GM21526 (cell line): ENCODE results near the gene ACAD8.
"Not testable (repeated sequence)": the region's sequence is repeated elsewhere in the genome, so short reads cannot be mapped to it uniquely, and the experiment has no call there.

ENCODE experiments used
- ATAC-seq: cut with Tn5 transposase; IDR thresholded peaks from one replicate; pipeline ENCODE4 v1.9.1; 2021; ENCODE audit warnings: moderate library complexity; ENCODE audit not compliant: unreplicated experiment, low FRiP score

The ACAD8 gene

GRCh38 chr11:134264966-134265764, 11.8 kb downstream of the ACAD8 start:
- no peak for ATAC-seq

DNA sequence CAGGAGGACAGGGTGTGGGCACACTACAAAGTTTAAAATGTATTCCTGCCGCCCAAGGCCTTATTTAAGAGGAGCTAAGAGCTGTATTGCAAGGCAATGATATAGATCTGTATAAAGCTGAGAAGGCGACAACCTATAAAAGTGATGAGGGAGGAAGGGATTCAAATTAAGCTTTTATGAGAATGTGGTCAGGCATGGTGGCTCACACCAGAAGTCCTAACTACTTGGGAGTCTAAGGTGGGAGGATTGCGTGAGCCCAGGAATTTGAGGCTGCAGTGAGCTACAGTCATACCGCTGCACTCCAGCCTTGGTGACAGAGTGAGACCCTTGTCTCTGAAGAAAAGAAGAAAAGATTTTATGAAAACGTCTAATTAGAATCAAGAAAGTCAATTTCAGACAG, 13.1 kb downstream of the ACAD8 start:
- no peak for ATAC-seq

- no peak for ATAC-seq
Measured at GRCh38 chr11:134266841-134267251, 13.5 kb downstream of the ACAD8 start.

- ATAC-seq, result no peak
Measured at GRCh38 chr11:134267461-134267860, 14.1 kb downstream of the ACAD8 start.

- ATAC-seq, result no peak
Measured at GRCh38 chr11:134267966-134268365, 14.6 kb downstream of the ACAD8 start.

- no peak for ATAC-seq
Measured at GRCh38 chr11:134270250-134270714, 16.9 kb downstream of the ACAD8 start.

DNA sequence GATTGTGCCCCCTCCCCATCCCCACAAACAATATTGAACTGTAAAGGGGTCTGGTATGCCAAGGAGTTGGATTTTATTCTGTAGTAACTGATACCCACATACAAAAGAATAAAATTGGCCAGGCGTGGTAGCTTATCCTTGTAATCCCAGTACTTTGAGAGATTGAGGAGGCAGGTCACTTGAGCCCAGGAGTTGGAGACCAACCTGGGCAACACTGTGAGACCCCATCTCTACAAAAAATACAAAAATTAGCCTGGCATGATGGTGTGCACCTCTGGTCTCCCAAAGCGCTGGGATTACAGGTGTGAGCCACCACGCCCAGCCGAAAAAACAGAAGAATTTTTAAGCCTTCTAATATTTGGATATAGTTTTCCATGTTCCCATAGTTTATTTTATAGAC, 18.6 kb downstream of the ACAD8 start:
- no peak for ATAC-seq

GRCh38 chr11:134272381-134273316, 19.3 kb downstream of the ACAD8 start:
- ATAC-seq, result no peak

DNA sequence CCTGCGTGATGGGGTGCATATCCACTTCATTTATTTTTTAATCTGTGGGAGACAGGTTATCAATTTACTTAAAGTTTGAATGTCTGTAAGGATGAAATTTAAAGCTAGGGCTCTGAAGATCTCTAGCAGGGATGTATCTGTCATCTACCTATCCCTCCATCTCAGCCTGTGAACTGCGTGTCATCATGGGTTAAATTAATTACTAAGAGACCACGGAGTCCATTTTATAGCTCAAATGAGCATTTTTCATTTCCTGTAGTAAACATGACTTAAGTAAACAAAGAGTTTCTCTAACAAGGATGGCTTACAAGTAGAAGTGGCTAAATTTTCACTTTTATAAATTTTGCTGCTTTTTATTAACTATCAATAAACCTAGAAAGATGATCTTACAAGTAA, 19.9 kb downstream of the ACAD8 start:
- ATAC-seq, result no peak

GRCh38 chr11:134275188-134275533, 21.8 kb downstream of the ACAD8 start:
- ATAC-seq, result no peak

GRCh38 chr11:134275534-134276395, 22.4 kb downstream of the ACAD8 start, which contains the start of gene GLB1L3:
TSS of gene GLB1L3 (plus strand) at chr11:134276379. CDS start at chr11:134276741, 362 bp downstream.
- ATAC-seq, result peak; percentile 87

DNA sequence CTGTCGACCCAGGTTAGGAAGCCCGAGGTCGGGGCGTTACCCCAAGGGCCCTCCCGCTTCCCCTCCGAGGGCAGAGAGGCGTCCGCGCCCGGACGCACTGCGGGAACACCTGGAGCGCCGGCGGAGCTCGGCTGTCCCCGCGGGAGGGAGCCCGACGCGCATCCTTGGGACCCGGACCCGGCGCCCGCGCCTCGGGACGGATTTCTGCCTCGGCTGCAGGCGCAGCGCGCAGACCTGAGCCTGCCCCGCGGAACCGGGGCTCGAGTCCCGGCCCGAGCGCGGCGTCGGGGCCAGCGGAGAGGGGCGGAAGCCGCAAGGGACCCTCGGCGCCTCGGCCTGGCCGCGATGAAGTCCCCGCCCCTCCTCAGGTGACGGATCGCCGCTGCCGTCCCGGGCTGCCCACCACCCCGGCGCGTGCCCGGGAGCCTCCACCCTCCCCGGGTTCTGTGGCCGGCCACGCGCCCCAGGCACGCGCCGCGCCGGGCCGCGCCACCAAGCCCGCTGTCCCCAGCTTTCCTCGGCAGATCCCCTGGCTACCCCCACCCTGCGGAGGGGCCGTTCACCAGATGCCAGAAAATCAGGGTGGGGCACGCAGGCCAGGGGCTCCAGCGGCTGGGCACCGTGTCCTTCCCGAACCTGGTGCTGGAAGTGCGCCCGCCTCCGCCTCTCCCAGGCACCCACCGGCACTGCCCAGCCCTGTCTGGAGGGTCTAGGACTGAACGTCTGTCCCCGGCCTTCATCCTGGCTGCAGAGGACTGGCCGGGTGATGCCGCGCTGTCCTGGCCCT, 23.2 kb downstream of the ACAD8 start:
- peak; percentile 29 for ATAC-seq

DNA sequence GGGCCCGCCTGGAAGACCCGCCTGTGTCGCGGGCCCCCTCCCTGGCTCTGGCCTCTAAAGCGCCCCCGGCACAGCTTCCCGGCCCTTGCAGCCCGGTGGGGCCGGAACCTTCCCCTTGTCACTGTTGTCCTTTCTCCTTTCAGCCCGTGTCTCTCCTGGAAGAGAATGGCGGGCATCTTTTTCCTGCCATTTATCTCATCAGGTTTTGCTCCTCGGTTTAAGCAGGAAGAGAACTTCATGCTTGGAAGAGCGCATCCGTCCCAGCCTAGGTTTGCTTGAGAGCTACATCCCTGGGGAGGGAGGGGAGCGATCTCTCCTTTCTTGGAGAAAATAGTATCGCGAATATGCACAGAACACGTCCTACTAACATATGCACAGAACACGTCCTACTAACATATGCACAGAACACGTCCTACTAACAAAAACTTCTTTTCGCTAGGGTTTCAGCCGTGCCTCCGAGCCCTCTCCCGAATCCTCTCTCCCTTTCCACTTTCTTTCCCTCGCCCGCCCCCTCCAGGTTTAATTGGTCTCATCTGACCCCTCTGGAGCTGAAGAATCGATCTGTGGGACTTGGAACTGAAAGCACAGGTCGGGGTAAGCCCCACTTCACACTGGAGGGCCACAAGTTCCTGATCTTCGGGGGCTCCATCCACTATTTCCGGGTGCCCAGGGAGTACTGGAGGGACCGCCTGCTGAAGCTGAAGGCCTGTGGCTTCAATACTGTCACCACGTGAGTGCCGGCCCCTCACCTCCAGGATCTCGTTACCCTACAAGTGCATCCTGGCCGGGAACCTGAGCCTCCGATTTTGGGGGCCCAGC, 24.0 kb downstream of the ACAD8 start:
- no peak for ATAC-seq

- ATAC-seq, result no peak
Measured at GRCh38 chr11:134278356-134278755, 25.0 kb downstream of the ACAD8 start.

- not testable (repeated sequence) for ATAC-seq
Measured at GRCh38 chr11:134281635-134282034, 28.3 kb downstream of the ACAD8 start.

DNA sequence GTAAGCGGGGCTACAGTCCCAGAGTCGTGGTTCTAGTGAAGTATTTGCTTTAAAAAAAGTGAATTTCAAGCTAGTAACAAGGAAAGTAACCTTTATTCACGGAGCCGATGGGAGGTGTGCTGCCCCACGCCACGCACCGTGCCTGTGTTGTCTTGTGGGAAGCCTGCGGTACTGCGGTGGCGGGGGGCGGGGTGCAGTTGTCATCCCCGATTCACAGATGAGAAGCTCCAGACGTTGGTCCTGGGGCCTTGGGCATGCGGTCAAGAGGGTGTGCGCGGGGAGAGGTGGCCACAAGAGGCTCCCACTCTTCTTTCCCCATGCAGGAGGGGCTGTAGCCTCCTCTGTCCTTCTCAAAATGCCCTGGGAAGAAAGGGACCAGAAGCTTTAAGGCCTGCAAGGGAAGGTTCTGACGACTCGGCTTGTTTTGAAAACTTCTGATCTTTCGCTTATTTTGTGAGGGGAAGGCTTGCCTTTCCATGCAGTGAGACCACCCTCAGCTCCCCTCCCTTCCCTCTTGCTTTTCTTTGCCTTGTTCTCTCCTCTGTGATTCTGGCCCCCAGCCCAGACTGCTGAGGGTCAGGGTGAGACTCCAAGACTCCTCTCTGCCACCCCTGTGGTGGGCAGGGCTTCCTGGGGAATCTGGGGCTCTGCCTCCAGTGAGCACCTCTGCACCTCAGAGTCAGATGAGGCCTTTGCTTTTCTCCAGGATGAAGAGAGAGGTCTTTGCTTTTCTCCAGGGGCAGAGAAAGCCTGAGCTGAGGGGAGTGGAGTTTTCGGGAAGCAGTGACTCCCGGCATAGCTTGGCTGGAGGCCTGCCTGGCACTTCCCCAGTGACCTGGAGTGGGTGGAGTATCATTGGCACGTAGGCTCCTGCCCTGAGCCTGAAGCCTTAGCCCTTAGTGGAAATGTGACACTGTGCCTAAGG, 29.0 kb downstream of the ACAD8 start:
- no peak for ATAC-seq

DNA sequence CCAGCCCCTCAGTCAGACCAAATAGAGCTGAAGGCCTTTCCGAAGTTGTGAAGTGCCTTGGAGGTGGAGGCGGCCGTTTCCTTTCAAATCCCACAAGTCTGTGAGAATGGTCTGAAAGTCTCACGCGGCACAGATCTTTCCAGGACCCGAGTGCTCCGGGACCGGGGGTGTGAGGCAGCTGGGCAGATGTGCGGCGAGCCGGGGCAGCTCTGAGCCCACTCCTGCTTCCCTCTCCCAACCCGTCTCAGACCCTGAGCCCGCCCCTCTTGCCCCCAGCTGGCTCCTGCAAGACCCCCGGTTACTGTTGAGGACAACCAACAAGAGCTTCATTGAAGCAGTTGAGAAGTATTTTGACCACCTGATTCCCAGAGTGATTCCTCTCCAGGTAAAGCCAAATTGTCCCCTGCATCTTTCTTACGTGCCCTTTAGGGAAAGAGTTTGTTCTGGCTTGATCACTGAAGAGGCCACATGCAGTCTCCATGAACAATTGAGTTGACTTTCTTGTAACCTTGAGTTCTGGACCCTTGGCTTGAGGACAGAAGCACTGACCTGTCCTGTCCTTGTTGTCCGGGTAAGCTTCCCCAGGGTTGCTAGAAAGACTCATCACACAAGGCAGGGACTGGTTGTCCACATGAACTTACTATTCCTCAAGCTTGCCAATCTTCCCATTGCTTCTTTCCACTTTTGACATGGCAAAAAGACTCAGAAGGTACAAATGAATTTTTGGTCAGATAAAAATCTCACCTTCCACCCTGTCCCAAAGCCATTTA, 30.3 kb downstream of the ACAD8 start:
- ATAC-seq, result no peak
